Cardiac muscle cell (in vitro differentiated cells and primary cell): ENCODE data around the gene DTWD2. TPM values are rescaled to one million over a fixed set of nuclear protein-coding genes. Genes with fewer than 3 reads are reported as not detected.

Experiments used
- DNase-seq, 2 donors: peaks; one replicate each; pipeline versions ENCODE4 v3.0.0 to v3.0.0-alpha.2; 2010 to 2017; ENCODE audit warnings: low read depth in 1 of 2, low spot score in 1 of 2
- H3K27ac ChIP-seq: fragments of 200-600 bp; sonication (generic); 2 replicates; pipeline ENCODE4 v1.5.1; 2016
- H3K27me3 ChIP-seq: fragments of 200-600 bp; sonication (generic); 2 replicates; pipeline ENCODE4 v1.6.0; 2016; ENCODE audit warnings: control low read depth
- H3K36me3 ChIP-seq: fragments of 200-600 bp; sonication (generic); 2 replicates; pipeline ENCODE4 v1.5.1; 2016; ENCODE audit warnings: control low read depth
- H3K4me1 ChIP-seq: fragments of 200-600 bp; sonication (generic); 2 replicates; pipeline ENCODE4 v1.8.1; 2017; ENCODE audit warnings: low read depth, mild to moderate bottlenecking, mixed run types
- H3K4me3 ChIP-seq: fragments of 200-600 bp; sonication (generic); 2 replicates; pipeline ENCODE4 v1.5.1; 2016; ENCODE audit warnings: mild to moderate bottlenecking
- H3K9me3 ChIP-seq: fragments of 200-600 bp; sonication (generic); 2 replicates; pipeline ENCODE4 v1.5.1; 2017; ENCODE audit warnings: low read depth, mild to moderate bottlenecking, control low read depth
- polyA plus RNA-seq: library from polyadenylated mRNA; unstranded; fragments of >200 nt; fragmentation: Nextera tagmentation; extraction: Ambion mirVana; gene quantifications from 2 replicates; pipeline ENCODE4 v1.2.1, GENCODE V29; 2016
- total RNA-seq: library from RNA; depleted of rRNA; stranded (reverse); fragments of >200 nt; gene quantifications from 2 replicates; pipeline ENCODE4 v1.2.3, GENCODE V29; 2016
- TF ChIP-seq, protein P1 (sequence below): IDR thresholded peaks from 2 replicates; pipeline ENCODE4 v1.5.1; 2012; ENCODE audit warnings: low read depth, mild to moderate bottlenecking, low read length

Gene DTWD2
- total and polyA plus RNA-seq, 2 experiments from 2014 or later: 6.5 to 30.7 TPM

GRCh38 chr5:119032656-119033055, 44.3 kb upstream of the DTWD2 start:
- Histone ChIP-seq H3K27ac (no peak overlapping the region), H3K4me1 (no peaks in the 10 kb centered on the region), H3K9me3 (no peaks in the 10 kb centered on the region), H3K36me3 (no peaks in the 10 kb centered on the region), H3K27me3 (no peaks in the 10 kb centered on the region), H3K4me3 (no peak overlapping the region)
- TF ChIP-seq, protein P1, sequence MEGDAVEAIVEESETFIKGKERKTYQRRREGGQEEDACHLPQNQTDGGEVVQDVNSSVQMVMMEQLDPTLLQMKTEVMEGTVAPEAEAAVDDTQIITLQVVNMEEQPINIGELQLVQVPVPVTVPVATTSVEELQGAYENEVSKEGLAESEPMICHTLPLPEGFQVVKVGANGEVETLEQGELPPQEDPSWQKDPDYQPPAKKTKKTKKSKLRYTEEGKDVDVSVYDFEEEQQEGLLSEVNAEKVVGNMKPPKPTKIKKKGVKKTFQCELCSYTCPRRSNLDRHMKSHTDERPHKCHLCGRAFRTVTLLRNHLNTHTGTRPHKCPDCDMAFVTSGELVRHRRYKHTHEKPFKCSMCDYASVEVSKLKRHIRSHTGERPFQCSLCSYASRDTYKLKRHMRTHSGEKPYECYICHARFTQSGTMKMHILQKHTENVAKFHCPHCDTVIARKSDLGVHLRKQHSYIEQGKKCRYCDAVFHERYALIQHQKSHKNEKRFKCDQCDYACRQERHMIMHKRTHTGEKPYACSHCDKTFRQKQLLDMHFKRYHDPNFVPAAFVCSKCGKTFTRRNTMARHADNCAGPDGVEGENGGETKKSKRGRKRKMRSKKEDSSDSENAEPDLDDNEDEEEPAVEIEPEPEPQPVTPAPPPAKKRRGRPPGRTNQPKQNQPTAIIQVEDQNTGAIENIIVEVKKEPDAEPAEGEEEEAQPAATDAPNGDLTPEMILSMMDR: no peak
- no peak for DNase-seq

- TF ChIP-seq, protein P1: no peak
- H3K27ac ChIP-seq: no peak overlapping the region
- H3K36me3 ChIP-seq: no peaks in the 10 kb centered on the region
- DNase-seq: no peak
- no peaks in the 10 kb centered on the region for H3K9me3 ChIP-seq
- H3K27me3 ChIP-seq: no peaks in the 10 kb centered on the region
- no peaks in the 10 kb centered on the region for H3K4me1 ChIP-seq
- no peak overlapping the region for H3K4me3 ChIP-seq
Measured at GRCh38 chr5:119031905-119032304, 43.6 kb upstream of the DTWD2 start.

GRCh38 chr5:119031011-119031886, 42.9 kb upstream of the DTWD2 start:
- Histone ChIP-seq H3K4me3 (no peak overlapping the region), H3K27ac (no peak overlapping the region), H3K9me3 (no peaks in the 10 kb centered on the region), H3K4me1 (no peaks in the 10 kb centered on the region), H3K36me3 (no peaks in the 10 kb centered on the region), H3K27me3 (no peaks in the 10 kb centered on the region)
- TF ChIP-seq, protein P1: no peak
- DNase-seq: no peak

- no peak overlapping the region for H3K4me3 ChIP-seq
- H3K36me3 ChIP-seq: no peaks in the 10 kb centered on the region
- H3K9me3 ChIP-seq: no peaks in the 10 kb centered on the region
- H3K27ac ChIP-seq: no peak overlapping the region
- no peaks in the 10 kb centered on the region for H3K4me1 ChIP-seq
- DNase-seq: peak in 1 of 2 donors; percentile 5
- TF ChIP-seq, protein P1: no peak
- no peaks in the 10 kb centered on the region for H3K27me3 ChIP-seq
Measured at GRCh38 chr5:119028575-119028974, 40.2 kb upstream of the DTWD2 start.

DNA sequence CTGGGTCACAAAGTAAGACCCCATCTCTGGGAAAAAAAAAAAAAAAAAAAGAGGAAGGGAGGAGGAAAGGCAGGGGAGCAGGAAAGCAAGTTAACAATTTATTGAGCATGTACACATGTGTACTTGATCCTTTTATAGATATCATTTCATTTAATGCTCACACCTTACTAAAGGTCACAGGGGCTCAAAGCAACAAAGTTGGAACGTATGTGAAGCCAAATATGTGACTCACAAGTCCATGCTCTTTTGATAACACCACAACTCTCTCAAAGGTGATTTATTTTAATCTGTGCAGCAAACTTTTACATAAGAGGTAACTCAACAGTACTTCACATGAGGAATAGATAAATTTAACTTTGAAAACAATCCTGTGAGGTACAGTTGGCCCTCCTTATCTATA, 34.4 kb upstream of the DTWD2 start:
- TF ChIP-seq, protein P1: no peak
- Histone ChIP-seq H3K36me3 (no peaks in the 10 kb centered on the region), H3K4me3 (no peak overlapping the region)

More for the DNA sequence above, 34.4 kb upstream of the DTWD2 start:
- no peaks in the 10 kb centered on the region for H3K27me3 ChIP-seq
- no peaks in the 10 kb centered on the region for H3K9me3 ChIP-seq
- H3K4me1 ChIP-seq: no peaks in the 10 kb centered on the region
- DNase-seq: no peak
- no peak overlapping the region for H3K27ac ChIP-seq
